AML-193 (cell line): ENCODE measurements around the gene RASD2.

Experiments
- DNase-seq, 2 experiments: peaks; one replicate each; lab custom pipeline; 2025; lab: John Stamatoyannopoulos, UW

RASD2 gene

GRCh38 chr22:35586771-35587170 is 46.1 kb downstream of the RASD2 start:
- DNase-seq = no peak

- DNase-seq = no peak
Observed at GRCh38 chr22:35587447-35587870, 46.8 kb downstream of the RASD2 start.

- DNase-seq = no peak
Observed at GRCh38 chr22:35587896-35588295, 47.3 kb downstream of the RASD2 start.

- peak; percentile 82 to 84 for DNase-seq
Observed at GRCh38 chr22:35589071-35589755, 48.6 kb downstream of the RASD2 start.

- DNase-seq = no peak
Observed at GRCh38 chr22:35589756-35590093, 49.1 kb downstream of the RASD2 start.

GRCh38 chr22:35590634-35591295 is 50.1 kb downstream of the RASD2 start:
- DNase-seq = no peak

GRCh38 chr22:35591714-35592417 is 51.2 kb downstream of the RASD2 start:
- no peak for DNase-seq

- no peak for DNase-seq
Observed at GRCh38 chr22:35592418-35592967, 51.9 kb downstream of the RASD2 start.

- DNase-seq = no peak
Observed at GRCh38 chr22:35593071-35593890, 52.6 kb downstream of the RASD2 start.

GRCh38 chr22:35593891-35594470 is 53.4 kb downstream of the RASD2 start:
- DNase-seq = no peak

- DNase-seq = no peak
Observed at GRCh38 chr22:35594686-35595085, 54.1 kb downstream of the RASD2 start.

GRCh38 chr22:35596821-35597220 is 56.2 kb downstream of the RASD2 start:
- no peak for DNase-seq

GRCh38 chr22:35597692-35598395 is 57.2 kb downstream of the RASD2 start:
- DNase-seq = no peak

GRCh38 chr22:35598396-35598710 is 57.7 kb downstream of the RASD2 start:
- no peak for DNase-seq

GRCh38 chr22:35599364-35599763 is 58.7 kb downstream of the RASD2 start:
- DNase-seq = no peak

GRCh38 chr22:35600476-35600875 is 59.8 kb downstream of the RASD2 start:
- no peak for DNase-seq

GRCh38 chr22:35601013-35601580 is 60.5 kb downstream of the RASD2 start:
- DNase-seq = no peak

GRCh38 chr22:35601743-35602615 is 61.3 kb downstream of the RASD2 start:
- DNase-seq = peak; percentile 92 to 93
